Liver (tissue), 3 donors: ENCODE results near the gene WDR49.

Source experiments
- CTCF ChIP-seq: fragments of 150-350 bp; IDR thresholded peaks from 2 replicates; pipeline ENCODE4 v1.5.1; 2017; ENCODE audit warnings: improper control_type of control experiment, low read depth, low read length; ENCODE audit not compliant: missing input control
- EGR1 ChIP-seq, 2 donors: IDR thresholded peaks; 2 replicates each; pipeline ENCODE4 v1.6.1; 2016 to 2018; ENCODE audit warnings: antibody characterized with exemption in 2 of 2, low read depth in 2 of 2
- FOXA1 ChIP-seq: IDR thresholded peaks from 2 replicates; pipeline ENCODE4 v1.6.1; 2016; ENCODE audit warnings: antibody characterized with exemption
- GABPA ChIP-seq, 2 donors: IDR thresholded peaks in 1 of 2; conservative IDR thresholded peaks in 1 of 2; 2 replicates each; pipeline ENCODE4 v1.6.1; 2016; ENCODE audit warnings: antibody characterized with exemption in 2 of 2, mild to moderate bottlenecking in 1 of 2, moderate library complexity in 1 of 2
- HNF4A ChIP-seq, 2 donors: conservative IDR thresholded peaks; 2 replicates each; pipeline ENCODE4 v1.6.1; 2016; ENCODE audit warnings: antibody characterized with exemption in 2 of 2, mild to moderate bottlenecking in 2 of 2
- JUND ChIP-seq, 2 donors: IDR thresholded peaks; 2 replicates each; pipeline ENCODE4 v1.6.1; 2016; ENCODE audit warnings: antibody characterized with exemption in 2 of 2
- MAX ChIP-seq: IDR thresholded peaks from 2 replicates; pipeline ENCODE4 v1.6.1; 2016; ENCODE audit warnings: antibody characterized with exemption
- REST ChIP-seq: IDR thresholded peaks from 2 replicates; pipeline ENCODE4 v1.6.1; 2016; ENCODE audit warnings: antibody characterized with exemption, mild to moderate bottlenecking
- RXRA ChIP-seq, 2 donors: IDR thresholded peaks; 2 replicates each; pipeline ENCODE4 v1.6.1; 2017 to 2018; ENCODE audit warnings: antibody characterized with exemption in 2 of 2, mild to moderate bottlenecking in 1 of 2
- SP1 ChIP-seq: IDR thresholded peaks from 2 replicates; pipeline ENCODE4 v1.6.1; 2018; ENCODE audit warnings: antibody characterized with exemption, mild to moderate bottlenecking
- TAF1 ChIP-seq: conservative IDR thresholded peaks from 2 replicates; pipeline ENCODE4 v1.6.1; 2016; ENCODE audit warnings: antibody characterized with exemption, mild to moderate bottlenecking
- YY1 ChIP-seq: IDR thresholded peaks from 2 replicates; pipeline ENCODE4 v1.6.1; 2016; ENCODE audit warnings: antibody characterized with exemption, mild to moderate bottlenecking
- TF ChIP-seq, protein P1 (sequence below): IDR thresholded peaks from 2 replicates; pipeline ENCODE4 v1.6.1; 2016; ENCODE audit warnings: antibody characterized with exemption
- TF ChIP-seq, protein P2 (sequence below): IDR thresholded peaks from 2 replicates; pipeline ENCODE4 v1.6.1; 2016; ENCODE audit warnings: antibody characterized with exemption
- donor health status: healthy.
- donor health status: healthy.

GRCh38 chr3:167467848-167468611 is 185.7 kb downstream of the WDR49 start:
- TF ChIP-seq CTCF (no peak), RXRA (IDR thresholded peaks at IDR 0.05) (no peak), JUND (IDR thresholded peaks at IDR 0.05) (no peak), GABPA (IDR thresholded peaks at IDR 0.05 in 1 of 2, conservative IDR thresholded peaks at IDR 0.05 in 1 of 2) (no peak), SP1 (no peak), FOXA1 (no peak), TAF1 (no peak), REST (no peak), EGR1 (IDR thresholded peaks at IDR 0.05; ENCODE audit: low read depth in 2 of 2) (no peak), YY1 (no peak), MAX (no peak), HNF4A (conservative IDR thresholded peaks at IDR 0.05) (no peak)
- TF ChIP-seq, protein P1, sequence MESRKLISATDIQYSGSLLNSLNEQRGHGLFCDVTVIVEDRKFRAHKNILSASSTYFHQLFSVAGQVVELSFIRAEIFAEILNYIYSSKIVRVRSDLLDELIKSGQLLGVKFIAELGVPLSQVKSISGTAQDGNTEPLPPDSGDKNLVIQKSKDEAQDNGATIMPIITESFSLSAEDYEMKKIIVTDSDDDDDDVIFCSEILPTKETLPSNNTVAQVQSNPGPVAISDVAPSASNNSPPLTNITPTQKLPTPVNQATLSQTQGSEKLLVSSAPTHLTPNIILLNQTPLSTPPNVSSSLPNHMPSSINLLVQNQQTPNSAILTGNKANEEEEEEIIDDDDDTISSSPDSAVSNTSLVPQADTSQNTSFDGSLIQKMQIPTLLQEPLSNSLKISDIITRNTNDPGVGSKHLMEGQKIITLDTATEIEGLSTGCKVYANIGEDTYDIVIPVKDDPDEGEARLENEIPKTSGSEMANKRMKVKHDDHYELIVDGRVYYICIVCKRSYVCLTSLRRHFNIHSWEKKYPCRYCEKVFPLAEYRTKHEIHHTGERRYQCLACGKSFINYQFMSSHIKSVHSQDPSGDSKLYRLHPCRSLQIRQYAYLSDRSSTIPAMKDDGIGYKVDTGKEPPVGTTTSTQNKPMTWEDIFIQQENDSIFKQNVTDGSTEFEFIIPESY: no peak
- TF ChIP-seq, protein P2, sequence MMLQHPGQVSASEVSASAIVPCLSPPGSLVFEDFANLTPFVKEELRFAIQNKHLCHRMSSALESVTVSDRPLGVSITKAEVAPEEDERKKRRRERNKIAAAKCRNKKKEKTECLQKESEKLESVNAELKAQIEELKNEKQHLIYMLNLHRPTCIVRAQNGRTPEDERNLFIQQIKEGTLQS: no peak
